Measurements from ENCODE around the gene TRIM24. TPM values are rescaled to one million over a fixed set of nuclear protein-coding genes. Genes with fewer than 3 reads are reported as not detected.

The TRIM24 gene
- total and polyA plus RNA-seq, 10 donors, result 5.2 to 22.3 (median 15.3) TPM

DNA sequence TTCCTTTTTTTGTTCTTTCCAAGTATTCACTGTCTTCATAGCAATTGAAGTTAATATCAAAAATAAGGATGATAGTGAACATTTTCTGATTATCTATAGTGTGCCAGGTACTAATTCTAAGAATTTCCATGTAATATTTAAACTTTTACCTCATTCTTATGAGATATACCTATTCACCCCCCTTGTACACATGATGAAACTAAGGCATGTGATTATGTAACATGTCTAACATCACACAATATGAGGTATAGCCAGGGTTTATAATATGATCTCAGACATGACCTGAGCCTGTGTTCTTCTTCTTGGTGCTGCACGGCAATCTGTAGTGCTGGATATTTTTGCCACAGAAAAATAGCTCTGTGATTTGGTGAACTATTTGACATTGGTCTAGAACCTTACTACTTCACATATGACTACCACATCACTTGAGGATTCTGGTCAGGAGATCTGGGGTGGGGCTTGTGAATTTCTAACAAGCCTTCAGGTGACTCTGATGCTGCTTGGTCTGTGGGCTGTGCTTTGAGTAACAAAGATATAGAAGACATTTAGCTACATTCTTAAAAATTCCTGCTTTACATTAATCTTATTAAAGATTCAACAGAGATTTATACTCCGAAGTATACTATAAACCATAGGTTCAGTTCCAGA lies 79.1 kb downstream of the TRIM24 start:
- TF ChIP-seq POLR2A (IDR thresholded peaks at IDR 0.05), result no peak
- TF ChIP-seq, protein P1, sequence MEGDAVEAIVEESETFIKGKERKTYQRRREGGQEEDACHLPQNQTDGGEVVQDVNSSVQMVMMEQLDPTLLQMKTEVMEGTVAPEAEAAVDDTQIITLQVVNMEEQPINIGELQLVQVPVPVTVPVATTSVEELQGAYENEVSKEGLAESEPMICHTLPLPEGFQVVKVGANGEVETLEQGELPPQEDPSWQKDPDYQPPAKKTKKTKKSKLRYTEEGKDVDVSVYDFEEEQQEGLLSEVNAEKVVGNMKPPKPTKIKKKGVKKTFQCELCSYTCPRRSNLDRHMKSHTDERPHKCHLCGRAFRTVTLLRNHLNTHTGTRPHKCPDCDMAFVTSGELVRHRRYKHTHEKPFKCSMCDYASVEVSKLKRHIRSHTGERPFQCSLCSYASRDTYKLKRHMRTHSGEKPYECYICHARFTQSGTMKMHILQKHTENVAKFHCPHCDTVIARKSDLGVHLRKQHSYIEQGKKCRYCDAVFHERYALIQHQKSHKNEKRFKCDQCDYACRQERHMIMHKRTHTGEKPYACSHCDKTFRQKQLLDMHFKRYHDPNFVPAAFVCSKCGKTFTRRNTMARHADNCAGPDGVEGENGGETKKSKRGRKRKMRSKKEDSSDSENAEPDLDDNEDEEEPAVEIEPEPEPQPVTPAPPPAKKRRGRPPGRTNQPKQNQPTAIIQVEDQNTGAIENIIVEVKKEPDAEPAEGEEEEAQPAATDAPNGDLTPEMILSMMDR (IDR thresholded peaks at IDR 0.05 in 8 of 11, conservative IDR thresholded peaks at IDR 0.05 in 3 of 11), result no peak
- TF ChIP-seq POLR2AphosphoS5 (IDR thresholded peaks at IDR 0.05), result no peak
- intact Hi-C loops (cut with DNase I; ENCODE audit: low total_unique reads), result no loop called here

GRCh38 chr7:138542183-138542582 lies 82.1 kb downstream of the TRIM24 start:
- no peak overlapping the region for H3K27ac ChIP-seq
- H3K4me3 ChIP-seq, result no peak overlapping the region
- peaks cover 0 to 3% (median 0%) of the 10 kb centered on the region in 8 donors for H3K9me3 ChIP-seq
- WGBS, 5 donors, result 72 to 84% (median 79%) methylated on average over 2 of the region's 2 CpGs
- peaks cover 0 to 99% (median 36%) of the 10 kb centered on the region in 6 donors for H3K36me3 ChIP-seq
- no peak for TF ChIP-seq POLR2A (IDR thresholded peaks at IDR 0.05)
- no peak for DNase-seq
- H3K27me3 ChIP-seq (replicated peaks in 1 of 7), result no peaks in the 10 kb centered on the region
- peaks cover 0 to 6% (median 0%) of the 10 kb centered on the region in 6 donors for H3K4me1 ChIP-seq
- intact Hi-C loops (cut with DNase I; ENCODE audit: low total_unique reads), result no loop called here

More for the DNA sequence above, 79.1 kb downstream of the TRIM24 start:
- Histone ChIP-seq H3K4me1 (peaks cover 0 to 6% (median 0%) of the 10 kb centered on the region in 6 donors), H3K27me3 (replicated peaks in 1 of 7) (no peaks in the 10 kb centered on the region), H3K27ac (no peak overlapping the region), H3K36me3 (peaks cover 0 to 90% (median 25%) of the 10 kb centered on the region in 6 donors), H3K4me3 (no peak overlapping the region), H3K9me3 (peaks cover 0 to 15% (median 5%) of the 10 kb centered on the region in 8 donors)
- no peak for DNase-seq
- WGBS, 5 donors, result 92 to 99% (median 95%) methylated on average over 2 of the region's 2 CpGs

GRCh38 chr7:138543739-138544138 lies 83.7 kb downstream of the TRIM24 start:
- H3K4me1 ChIP-seq, result peaks cover 0 to 1% (median 0%) of the 10 kb centered on the region in 6 donors
- H3K4me3 ChIP-seq, result no peak overlapping the region
- DNase-seq, result no peak
- TF ChIP-seq POLR2AphosphoS5 (IDR thresholded peaks at IDR 0.05) (no peak), POLR2A (IDR thresholded peaks at IDR 0.05) (no peak)
- TF ChIP-seq, protein P1 (IDR thresholded peaks at IDR 0.05 in 8 of 11, conservative IDR thresholded peaks at IDR 0.05 in 3 of 11), result no peak
- H3K36me3 ChIP-seq, result peaks cover 0 to 100% (median 36%) of the 10 kb centered on the region in 6 donors
- WGBS, 5 donors, result 96 to 100% (median 98%) methylated on average over 2 of the region's 2 CpGs
- H3K9me3 ChIP-seq, result peaks cover 0 to 3% (median 0%) of the 10 kb centered on the region in 8 donors
- intact Hi-C loops (cut with DNase I; ENCODE audit: low total_unique reads), result no loop called here
- H3K27me3 ChIP-seq (replicated peaks in 1 of 7), result no peaks in the 10 kb centered on the region
- no peak overlapping the region for H3K27ac ChIP-seq

- 82 to 89% (median 82%) methylated on average over 6 of the region's 6 CpGs for WGBS, 5 donors
- Histone ChIP-seq H3K27ac (no peak overlapping the region), H3K9me3 (peaks cover 0 to 3% (median 0%) of the 10 kb centered on the region in 8 donors), H3K4me3 (no peak overlapping the region), H3K36me3 (peaks cover 0 to 100% (median 23%) of the 10 kb centered on the region in 6 donors), H3K4me1 (no peaks in the 10 kb centered on the region), H3K27me3 (replicated peaks in 1 of 7) (no peaks in the 10 kb centered on the region)
- DNase-seq, result no peak
- no peak for TF ChIP-seq POLR2AphosphoS5 (IDR thresholded peaks at IDR 0.05)
- TF ChIP-seq POLR2A (IDR thresholded peaks at IDR 0.05), result no peak
- TF ChIP-seq, protein P1 (IDR thresholded peaks at IDR 0.05 in 8 of 11, conservative IDR thresholded peaks at IDR 0.05 in 3 of 11), result no peak
- intact Hi-C loops (cut with DNase I; ENCODE audit: low total_unique reads), result no loop called here
These were observed 85.1 kb downstream of the TRIM24 start for GRCh38 chr7:138545123-138545522.

Data from spleen (tissue), 11 donors.